DOHH2 (cell line): ENCODE data around the gene COASY.

Experiments
- H3F3A ChIP-seq: fragments of 200-600 bp; sonication (generic), shearing (Covaris generic); 2 replicates; pipeline ENCODE4 v1.6.0; 2016; ENCODE audit warnings: antibody characterized with exemption, mild to moderate bottlenecking; ENCODE audit not compliant: control insufficient read depth, insufficient read depth
- H3K27ac ChIP-seq: fragments of 200-600 bp; sonication (generic); 2 replicates; pipeline ENCODE4 v1.5.1; 2014; ENCODE audit warnings: low read depth, mild to moderate bottlenecking, low read length, moderate library complexity
- H3K27me3 ChIP-seq: fragments of 200-600 bp; sonication (generic); 2 replicates; pipeline ENCODE4 v1.6.1; 2014; ENCODE audit warnings: mild to moderate bottlenecking, low read length, mixed read lengths; ENCODE audit not compliant: control insufficient read depth
- H3K36me3 ChIP-seq: fragments of 200-600 bp; sonication (generic); 2 replicates; pipeline ENCODE4 v1.6.1; 2014; ENCODE audit warnings: mild to moderate bottlenecking, low read length, moderate library complexity, mixed read lengths; ENCODE audit not compliant: control insufficient read depth
- H3K4me1 ChIP-seq: fragments of 200-600 bp; sonication (generic); 2 replicates; pipeline ENCODE4 v1.6.1; 2014; ENCODE audit warnings: mild to moderate bottlenecking, low read length, mixed read lengths; ENCODE audit not compliant: control insufficient read depth
- H3K4me2 ChIP-seq: fragments of 200-600 bp; sonication (generic); 2 replicates; pipeline ENCODE4 v1.6.0; 2014; ENCODE audit warnings: mild to moderate bottlenecking, low read length, moderate library complexity
- H3K4me3 ChIP-seq: fragments of 200-600 bp; sonication (generic); 2 replicates; pipeline ENCODE4 v1.5.1; 2014; ENCODE audit warnings: mild to moderate bottlenecking, low read length, mixed read lengths
- H3K79me2 ChIP-seq: fragments of 200-600 bp; sonication (generic); 2 replicates; pipeline ENCODE4 v1.6.1; 2014; ENCODE audit warnings: mild to moderate bottlenecking, low read length, mixed read lengths; ENCODE audit not compliant: control insufficient read depth
- H3K9me2 ChIP-seq: fragments of 200-600 bp; sonication (generic); replicated peaks from 2 replicates; pipeline ENCODE4 v1.6.1; 2014; ENCODE audit warnings: mild to moderate bottlenecking, low read length, mixed read lengths; ENCODE audit not compliant: control insufficient read depth
- H3K9me3 ChIP-seq: fragments of 200-600 bp; sonication (generic); 2 replicates; pipeline ENCODE4 v1.6.1; 2014; ENCODE audit warnings: antibody characterized with exemption, low read length, mixed read lengths; ENCODE audit not compliant: control insufficient read depth, insufficient read depth
- H4K20me1 ChIP-seq: fragments of 200-600 bp; sonication (generic); 2 replicates; pipeline ENCODE4 v1.6.0; 2014; ENCODE audit warnings: low read depth, mild to moderate bottlenecking, antibody characterized with exemption, low read length, moderate library complexity; ENCODE audit not compliant: control insufficient read depth, insufficient read depth
- EZH2phosphoT487 ChIP-seq: fragments of 200-600 bp; sonication (generic); IDR thresholded peaks from 2 replicates; pipeline ENCODE4 v1.6.1; 2017; ENCODE audit warnings: borderline replicate concordance, mild to moderate bottlenecking, antibody characterized with exemption, low read length, moderate library complexity, mixed read lengths
- TF ChIP-seq, protein P1 (sequence below): fragments of 200-600 bp; sonication (generic); IDR thresholded peaks from one replicate; pipeline ENCODE4 v1.5.1; 2014; ENCODE audit warnings: antibody characterized with exemption, mild to moderate bottlenecking, low read depth, low read length; ENCODE audit not compliant: poor library complexity, severe bottlenecking

COASY gene

DNA sequence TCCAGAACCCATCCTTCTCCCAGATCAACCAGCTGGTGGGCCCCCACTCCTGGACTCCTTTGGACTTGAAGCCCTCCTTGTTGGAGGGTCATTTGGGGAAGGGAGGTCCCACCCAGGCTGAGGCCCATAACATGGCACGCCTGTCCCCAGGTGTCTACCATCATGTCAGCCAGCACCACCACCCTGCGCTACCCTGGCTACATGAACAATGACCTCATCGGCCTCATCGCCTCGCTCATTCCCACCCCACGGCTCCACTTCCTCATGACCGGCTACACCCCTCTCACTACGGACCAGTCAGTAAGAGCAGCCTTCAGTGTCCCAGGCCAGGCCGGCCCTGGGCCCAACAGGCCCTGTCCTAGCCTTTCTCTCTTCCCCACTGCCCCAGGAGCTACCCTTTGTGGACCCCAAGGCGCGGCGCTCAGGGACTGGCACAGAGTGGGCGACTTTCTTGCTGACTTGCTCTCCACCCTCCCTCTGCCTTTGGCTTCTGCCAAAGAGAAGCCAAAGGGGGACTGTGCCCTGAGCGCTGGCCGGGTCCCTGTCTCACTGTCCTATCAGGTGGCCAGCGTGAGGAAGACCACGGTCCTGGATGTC lies 51.8 kb downstream of the COASY start:
- Histone ChIP-seq H3K27me3 (no peaks in the 10 kb centered on the region), H3F3A (peaks cover 3% of the 10 kb centered on the region), H3K4me2 (no peak overlapping the region), H3K9me2 (no peaks in the 10 kb centered on the region), H3K4me3 (no peak overlapping the region), H3K36me3 (peaks cover 48% of the 10 kb centered on the region), H3K27ac (no peak overlapping the region), H3K9me3 (no peaks in the 10 kb centered on the region), H3K79me2 (peaks cover 15% of the 10 kb centered on the region), H4K20me1 (no peaks in the 10 kb centered on the region), H3K4me1 (peaks cover 13% of the 10 kb centered on the region)
- TF ChIP-seq, protein P1, sequence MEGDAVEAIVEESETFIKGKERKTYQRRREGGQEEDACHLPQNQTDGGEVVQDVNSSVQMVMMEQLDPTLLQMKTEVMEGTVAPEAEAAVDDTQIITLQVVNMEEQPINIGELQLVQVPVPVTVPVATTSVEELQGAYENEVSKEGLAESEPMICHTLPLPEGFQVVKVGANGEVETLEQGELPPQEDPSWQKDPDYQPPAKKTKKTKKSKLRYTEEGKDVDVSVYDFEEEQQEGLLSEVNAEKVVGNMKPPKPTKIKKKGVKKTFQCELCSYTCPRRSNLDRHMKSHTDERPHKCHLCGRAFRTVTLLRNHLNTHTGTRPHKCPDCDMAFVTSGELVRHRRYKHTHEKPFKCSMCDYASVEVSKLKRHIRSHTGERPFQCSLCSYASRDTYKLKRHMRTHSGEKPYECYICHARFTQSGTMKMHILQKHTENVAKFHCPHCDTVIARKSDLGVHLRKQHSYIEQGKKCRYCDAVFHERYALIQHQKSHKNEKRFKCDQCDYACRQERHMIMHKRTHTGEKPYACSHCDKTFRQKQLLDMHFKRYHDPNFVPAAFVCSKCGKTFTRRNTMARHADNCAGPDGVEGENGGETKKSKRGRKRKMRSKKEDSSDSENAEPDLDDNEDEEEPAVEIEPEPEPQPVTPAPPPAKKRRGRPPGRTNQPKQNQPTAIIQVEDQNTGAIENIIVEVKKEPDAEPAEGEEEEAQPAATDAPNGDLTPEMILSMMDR = no peak
- no peak for TF ChIP-seq EZH2phosphoT487
